ENCODE data around the gene PLEKHO2.

The PLEKHO2 gene

DNA sequence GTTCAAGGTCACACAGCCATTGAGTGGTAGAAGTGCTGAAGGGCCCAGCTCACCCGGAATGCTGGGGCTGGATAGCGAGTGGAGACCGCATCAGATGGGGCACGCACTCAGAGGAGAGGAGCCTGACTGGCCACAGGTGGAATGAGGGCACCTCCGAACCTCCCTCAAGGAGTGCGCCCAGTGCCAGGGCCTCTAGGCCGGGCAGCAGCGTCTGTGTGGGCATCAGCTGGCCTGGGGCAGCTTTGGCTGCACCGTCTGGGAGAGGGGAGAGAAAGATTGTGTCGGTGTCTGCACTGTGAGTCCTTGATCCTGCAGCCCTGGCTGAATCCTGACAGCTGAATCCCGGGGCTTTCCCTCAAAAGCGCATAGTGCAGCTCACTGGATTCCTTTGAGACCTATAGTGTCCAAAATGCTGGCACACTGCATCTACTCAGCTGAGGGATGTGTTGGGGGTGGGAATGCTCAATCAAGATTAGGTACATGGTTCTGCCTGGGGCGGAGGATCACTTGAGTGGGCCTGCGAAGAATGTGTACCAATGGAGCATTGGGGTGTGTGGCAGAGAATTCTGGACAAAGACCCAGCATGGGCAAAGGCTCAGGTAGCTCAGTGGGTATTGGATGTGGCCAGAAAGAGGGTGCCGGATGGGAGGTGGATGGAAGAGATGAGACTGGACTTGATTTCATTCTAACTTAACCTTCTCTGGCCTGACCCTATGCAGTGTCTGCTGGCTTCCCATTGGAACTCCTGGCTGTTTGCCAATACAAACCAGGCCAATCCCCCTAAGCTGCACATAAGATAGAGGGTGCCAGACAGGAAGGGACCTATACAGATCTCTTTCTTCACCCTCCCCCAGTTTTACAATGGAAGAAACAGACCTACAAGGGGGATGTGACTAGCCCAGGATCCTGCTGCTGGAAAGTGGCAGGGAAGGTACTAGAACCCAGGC lies 70.9 kb downstream of the PLEKHO2 start:
- DNase-seq (ENCODE audit: low read depth in 2 of 2), result no peak

DNA sequence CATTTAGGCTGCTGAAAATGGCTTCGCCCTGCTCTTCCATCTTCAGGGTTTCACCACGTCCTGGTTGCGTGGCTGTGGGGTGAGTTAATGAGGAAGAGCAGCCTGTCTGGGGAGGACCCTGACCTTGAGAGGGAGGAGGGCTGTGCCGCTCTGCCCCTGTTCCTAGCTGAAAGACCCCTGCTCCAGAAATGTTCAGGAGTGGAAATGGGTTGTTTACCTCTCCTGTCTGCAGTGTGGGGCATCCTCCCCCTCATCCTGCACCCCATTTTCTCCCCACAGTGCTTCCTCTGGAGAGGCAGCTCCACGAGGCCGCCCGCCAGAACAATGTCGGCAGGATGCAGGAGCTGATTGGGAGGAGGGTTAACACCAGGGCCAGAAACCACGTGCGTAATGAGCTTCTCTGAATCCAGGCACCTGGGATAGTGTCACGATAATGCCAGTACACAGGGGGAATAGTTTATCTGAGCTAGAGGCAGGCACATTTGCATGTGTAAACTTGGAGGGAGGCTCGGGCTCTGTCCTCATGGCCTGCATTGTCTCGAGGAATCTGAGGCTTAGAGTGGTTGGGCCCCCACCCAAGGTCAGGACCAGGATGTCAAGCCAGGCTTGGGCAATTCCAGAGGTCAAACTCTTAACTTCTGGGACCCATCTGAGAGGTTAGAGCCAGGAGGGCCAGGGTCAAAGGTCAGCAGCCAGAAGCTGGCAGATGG lies 74.0 kb downstream of the PLEKHO2 start:
- no peak for DNase-seq (ENCODE audit: low read depth in 2 of 2)

- DNase-seq (ENCODE audit: low read depth in 2 of 2), result no peak
Measured at GRCh38 chr15:64916365-64916764, 74.7 kb downstream of the PLEKHO2 start.

- no peak for DNase-seq (ENCODE audit: low read depth in 2 of 2)
Measured at GRCh38 chr15:64917211-64917610, 75.5 kb downstream of the PLEKHO2 start.
